ENCODE results near the gene POLR3G. TPM values are rescaled to one million over a fixed set of nuclear protein-coding genes. Genes with fewer than 3 reads are reported as not detected.

POLR3G gene
- total and polyA plus RNA-seq, 12 donors = 0.13 to 2.1 (median 0.54) TPM

GRCh38 chr5:90484540-90484939 lies 9.9 kb downstream of the POLR3G start:
- Histone ChIP-seq H3K4me3 (no peak overlapping the region), H3K4me1 (no peaks in the 10 kb centered on the region), H3K9me3 (no peaks in the 10 kb centered on the region), H3K36me3 (no peaks in the 10 kb centered on the region), H3K27ac (no peak overlapping the region), H3K27me3 (no peaks in the 10 kb centered on the region)
- TF ChIP-seq CTCF (IDR thresholded peaks at IDR 0.05) = no peak
- 43 to 48% methylated on average over 3 of the region's 3 CpGs for WGBS, 2 donors
- ATAC-seq = no peak
- no peak for DNase-seq
- intact Hi-C loops (cut with DNase I) = loop anchor here in 1 of 10 donors (5.0 kb wide), 1 partner anchor 38 kb away; no protein-coding TSS in a partner anchor

- DNase-seq = no peak
- ATAC-seq = no peak
Observed at GRCh38 chr5:90488791-90489190, 14.1 kb downstream of the POLR3G start.

GRCh38 chr5:90494043-90494442 lies 19.4 kb downstream of the POLR3G start:
- Histone ChIP-seq H3K4me1 (no peaks in the 10 kb centered on the region), H3K9me3 (peaks cover 0 to 8% (median 0%) of the 10 kb centered on the region in 11 donors), H3K27ac (no peak overlapping the region), H3K27me3 (no peaks in the 10 kb centered on the region), H3K36me3 (no peaks in the 10 kb centered on the region), H3K4me3 (no peak overlapping the region)
- no peak for TF ChIP-seq CTCF (IDR thresholded peaks at IDR 0.05)
- ATAC-seq (no peak), DNase-seq (no peak)
- intact Hi-C loops (cut with DNase I) = no loop called here

More at GRCh38 chr5:90488791-90489190, 14.1 kb downstream of the POLR3G start:
- H3K4me1 ChIP-seq = no peaks in the 10 kb centered on the region
- no peak overlapping the region for H3K4me3 ChIP-seq
- no peak for TF ChIP-seq CTCF (IDR thresholded peaks at IDR 0.05)
- intact Hi-C loops (cut with DNase I) = no loop called here
- H3K9me3 ChIP-seq = no peaks in the 10 kb centered on the region
- no peak overlapping the region for H3K27ac ChIP-seq
- WGBS, 2 donors = 38 to 73% methylated on average over 2 of the region's 2 CpGs
- no peaks in the 10 kb centered on the region for H3K36me3 ChIP-seq
- H3K27me3 ChIP-seq = no peaks in the 10 kb centered on the region

GRCh38 chr5:90495146-90495545 lies 20.5 kb downstream of the POLR3G start:
- 93 to 97% methylated on average over 1 of the region's 1 CpG for WGBS, 2 donors

More at GRCh38 chr5:90495146-90495545, 20.5 kb downstream of the POLR3G start:
- Histone ChIP-seq H3K4me1 (no peaks in the 10 kb centered on the region), H3K27ac (no peak overlapping the region), H3K9me3 (peaks cover 0 to 8% (median 0%) of the 10 kb centered on the region in 11 donors), H3K4me3 (no peak overlapping the region), H3K36me3 (no peaks in the 10 kb centered on the region), H3K27me3 (no peaks in the 10 kb centered on the region)
- no peak for DNase-seq
- ATAC-seq = no peak
- no peak for TF ChIP-seq CTCF (IDR thresholded peaks at IDR 0.05)
- intact Hi-C loops (cut with DNase I) = no loop called here
